Trophoblast cell (in vitro differentiated cells and primary cell): ENCODE data around the gene CCDC24.

Experiments
- DNase-seq, 2 donors: peaks; one replicate each; pipeline ENCODE4 v3.0.0-alpha.2; 2016
- H2AFZ ChIP-seq: 2 replicates; pipeline ENCODE4 v1.6.1; 2013; ENCODE audit warnings: low read length, moderate library complexity, mild to moderate bottlenecking; ENCODE audit not compliant: insufficient read depth, poor library complexity
- H2AK5ac ChIP-seq: 2 replicates; pipeline ENCODE4 v1.6.1; 2013; ENCODE audit warnings: mild to moderate bottlenecking, low read length
- H2BK120ac ChIP-seq: 2 replicates; pipeline ENCODE4 v1.6.1; 2013; ENCODE audit warnings: low read length, mild to moderate bottlenecking, moderate library complexity; ENCODE audit not compliant: insufficient read depth, poor library complexity
- H2BK12ac ChIP-seq: 2 replicates; pipeline ENCODE4 v1.6.1; 2013; ENCODE audit warnings: mild to moderate bottlenecking, low read length, moderate library complexity
- H2BK5ac ChIP-seq: 2 replicates; pipeline ENCODE4 v1.6.1; 2013; ENCODE audit warnings: low read length, low read depth, moderate library complexity, mild to moderate bottlenecking; ENCODE audit not compliant: poor library complexity
- H3K14ac ChIP-seq: 2 replicates; pipeline ENCODE4 v1.6.1; 2013; ENCODE audit warnings: mild to moderate bottlenecking, low read length
- H3K18ac ChIP-seq: 2 replicates; pipeline ENCODE4 v1.6.1; 2013; ENCODE audit warnings: mild to moderate bottlenecking, low read length
- H3K23ac ChIP-seq: 2 replicates; pipeline ENCODE4 v1.6.1; 2013; ENCODE audit warnings: low read length
- H3K27ac ChIP-seq: 2 replicates; pipeline ENCODE4 v1.5.1; 2013; ENCODE audit warnings: low read depth, mild to moderate bottlenecking, inconsistent platforms, low read length, moderate library complexity
- H3K27me3 ChIP-seq: 2 replicates; pipeline ENCODE4 v1.6.1; 2013; ENCODE audit warnings: inconsistent platforms, mild to moderate bottlenecking, low read length, moderate library complexity; ENCODE audit not compliant: insufficient read depth
- H3K36me3 ChIP-seq, 2 experiments: 1 replicate in 1 of 2; 2 replicates in 1 of 2; pipeline ENCODE4 v1.6.1; 2013; ENCODE audit warnings: low read length in 2 of 2, mild to moderate bottlenecking in 2 of 2, moderate library complexity in 1 of 2; ENCODE audit not compliant: insufficient read depth in 2 of 2, control insufficient read depth in 1 of 2
- H3K4ac ChIP-seq: 2 replicates; pipeline ENCODE4 v1.6.1; 2013; ENCODE audit warnings: low read depth, mild to moderate bottlenecking, low read length, moderate library complexity
- H3K4me1 ChIP-seq, 2 experiments: 1 replicate in 1 of 2; 2 replicates in 1 of 2; pipeline ENCODE4 v1.6.1; 2013; ENCODE audit warnings: low read length in 2 of 2, mild to moderate bottlenecking in 2 of 2, moderate library complexity in 1 of 2; ENCODE audit not compliant: insufficient read depth in 2 of 2, control insufficient read depth in 1 of 2
- H3K4me2 ChIP-seq: 2 replicates; pipeline ENCODE4 v1.6.1; 2013; ENCODE audit warnings: inconsistent platforms, mild to moderate bottlenecking, low read length, moderate library complexity
- H3K4me3 ChIP-seq: 2 replicates; pipeline ENCODE4 v1.5.1; 2013; ENCODE audit warnings: mild to moderate bottlenecking, low read depth, low read length, inconsistent platforms
- H3K79me1 ChIP-seq: one replicate; pipeline ENCODE4 v1.6.1; 2013; ENCODE audit warnings: low read length
- H3K79me2 ChIP-seq: 2 replicates; pipeline ENCODE4 v1.6.1; 2013; ENCODE audit warnings: low read length, mild to moderate bottlenecking; ENCODE audit not compliant: control insufficient read depth, insufficient read depth, poor library complexity
- H3K9ac ChIP-seq: 2 replicates; pipeline ENCODE4 v1.6.1; 2013; ENCODE audit warnings: mild to moderate bottlenecking, low read length
- H3K9me3 ChIP-seq: 2 replicates; pipeline ENCODE4 v1.6.1; 2013; ENCODE audit warnings: low read depth, mild to moderate bottlenecking, control low read depth, inconsistent platforms, low read length; ENCODE audit not compliant: insufficient read depth
- H4K12ac ChIP-seq: 2 replicates; pipeline ENCODE4 v1.6.1; 2013; ENCODE audit warnings: low read depth, mild to moderate bottlenecking, low read length, moderate library complexity
- H4K8ac ChIP-seq: 2 replicates; pipeline ENCODE4 v1.6.1; 2013; ENCODE audit warnings: low read depth, mild to moderate bottlenecking, low read length, moderate library complexity
- H4K91ac ChIP-seq: one replicate; pipeline ENCODE4 v1.6.1; 2013; ENCODE audit warnings: low read depth, mild to moderate bottlenecking, low read length, moderate library complexity
- WGBS: extraction: QIAGEN DNeasy Blood & Tissue Kit; methylation state at CpG from one replicate; pipeline ENCODE4 v1.1.7; 2013; ENCODE audit warnings: missing lambda C conversion rate; ENCODE audit not compliant: insufficient read length, insufficient coverage; ENCODE audit errors: extremely low coverage; 5-methylcytosine and 5-hydroxymethylcytosine counted together

Gene CCDC24

DNA sequence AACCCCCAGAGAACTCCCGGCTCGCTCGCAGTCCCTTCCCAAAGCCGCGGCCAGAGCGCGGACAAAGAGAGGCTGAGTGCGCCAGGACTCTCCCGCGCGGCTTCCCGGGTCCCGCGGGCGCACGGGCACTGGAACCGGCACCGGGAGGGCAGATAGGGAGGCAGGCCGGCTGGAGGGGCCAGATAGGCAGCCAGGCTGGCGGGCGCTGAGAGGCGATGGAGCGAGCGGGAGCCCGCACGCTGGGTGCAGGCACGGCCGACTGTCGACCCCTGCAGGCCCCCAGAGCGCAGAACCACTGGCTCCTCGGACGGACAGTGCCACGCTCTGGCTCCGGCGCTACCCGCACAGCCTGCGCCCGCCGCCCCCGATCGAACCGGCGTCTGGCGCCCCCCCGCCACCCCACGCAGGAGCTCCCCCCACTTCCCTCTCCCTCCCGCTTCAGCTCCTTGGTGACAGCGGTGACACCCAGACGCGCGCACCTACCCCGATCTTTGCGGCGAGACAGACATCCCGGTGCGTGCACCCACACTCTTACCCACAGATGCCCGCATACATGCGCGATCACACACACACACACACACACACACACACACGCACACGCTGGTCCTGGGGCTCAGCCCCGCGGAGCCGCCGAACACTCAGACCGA is 39.3 kb downstream of the CCDC24 start:
- H3K79me2 ChIP-seq, result peaks cover 5% of the 10 kb centered on the region
- peak overlapping the region; percentile 85 for H4K8ac ChIP-seq
- H3K18ac ChIP-seq, result peak overlapping the region; percentile 89
- WGBS, result no CpG with 5 or more reads among the region's 66 CpGs
- no peaks in the 10 kb centered on the region for H3K9me3 ChIP-seq
- H2BK5ac ChIP-seq, result peak overlapping the region; percentile 47
- H4K12ac ChIP-seq, result peak overlapping the region; percentile 49
- peak overlapping the region; percentile 15 for H2BK12ac ChIP-seq
- H3K4me1 ChIP-seq, result peaks cover 15 to 21% of the 10 kb centered on the region in 2 experiments
- H3K4ac ChIP-seq, result no peak overlapping the region
- no peaks in the 10 kb centered on the region for H3K36me3 ChIP-seq
- peak overlapping the region; percentile 64 for H4K91ac ChIP-seq
- H3K9ac ChIP-seq, result peak overlapping the region; percentile 75
- H2AFZ ChIP-seq, result peak overlapping the region; percentile 69
- H2BK120ac ChIP-seq, result peak overlapping the region; percentile 81
- H3K27ac ChIP-seq, result peak overlapping the region; percentile 47
- H2AK5ac ChIP-seq, result no peak overlapping the region
- H3K79me1 ChIP-seq, result peaks cover 15% of the 10 kb centered on the region
- H3K4me3 ChIP-seq, result peak overlapping the region; percentile 80
- peak; percentile 41 to 55 for DNase-seq
- no peak overlapping the region for H3K23ac ChIP-seq
- no peaks in the 10 kb centered on the region for H3K27me3 ChIP-seq
- peak overlapping the region; percentile 99 for H3K4me2 ChIP-seq
- peak overlapping the region; percentile 84 for H3K14ac ChIP-seq

DNA sequence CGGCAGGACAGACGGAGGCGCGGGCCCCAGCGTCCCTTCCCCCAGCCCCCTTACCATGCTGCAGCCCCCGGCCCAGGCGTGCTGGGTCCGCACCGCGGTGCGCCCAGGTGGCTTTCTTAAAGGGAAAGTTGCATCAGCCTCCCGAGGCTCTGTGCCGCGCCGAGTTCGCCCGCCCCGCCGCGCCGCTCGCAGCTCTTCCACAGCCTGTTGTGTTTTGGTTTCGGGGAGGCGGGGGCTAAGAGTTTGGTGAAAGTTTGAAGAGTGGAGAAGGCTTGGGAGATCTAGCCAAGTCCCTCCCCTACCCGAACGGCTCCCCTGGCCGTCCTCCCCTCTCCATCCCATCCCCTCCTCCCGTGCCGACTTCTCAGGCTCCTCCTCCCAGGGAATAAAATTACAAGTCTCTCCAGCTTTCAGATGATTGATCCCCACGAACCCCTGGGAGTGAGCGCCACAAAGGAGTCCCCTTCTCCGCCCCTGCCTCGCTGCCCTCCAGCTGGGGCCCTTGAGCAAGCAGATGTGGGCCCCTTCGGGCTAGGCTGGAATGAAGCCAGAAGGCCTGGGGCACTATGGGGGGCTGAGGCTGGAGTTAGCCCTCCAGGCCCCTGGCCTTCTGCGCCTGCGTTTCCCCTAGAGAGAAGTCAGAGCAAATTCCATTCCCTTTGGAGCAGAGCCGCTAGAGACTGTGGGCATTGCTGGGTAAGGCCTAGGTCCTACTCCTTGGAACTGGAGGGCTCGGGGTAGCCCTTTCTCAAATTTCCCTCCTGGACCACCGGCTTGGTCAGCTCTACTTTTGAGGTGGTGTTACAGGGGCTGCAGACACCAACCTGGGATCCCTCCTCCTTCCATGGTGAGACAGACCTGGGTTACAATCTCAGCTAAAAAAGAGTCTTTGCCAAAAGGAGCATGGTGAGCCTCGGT is 40.1 kb downstream of the CCDC24 start, which contains the start of gene SLC6A9:
SLC6A9 (minus strand) TSS at position 211 of the 918 bp plus-strand sequence. CDS start 7,185 bp downstream, outside the sequence.
- Histone ChIP-seq H2AK5ac (no peak within 1 kb of the TSS), H3K4ac (no peak within 1 kb of the TSS), H2AFZ (peak within 1 kb of the TSS; percentile 69), H3K9ac (peak within 1 kb of the TSS; percentile 75), H2BK12ac (peak within 1 kb of the TSS; percentile 15), H3K4me2 (peak within 1 kb of the TSS; percentile 99), H3K23ac (no peak within 1 kb of the TSS), H3K27me3 (no peaks in the 10 kb centered on the region), H3K18ac (peak within 1 kb of the TSS; percentile 89), H3K4me1 (peaks cover 15 to 21% of the 10 kb centered on the region in 2 experiments), H2BK5ac (peak within 1 kb of the TSS; percentile 47), H4K91ac (peak within 1 kb of the TSS; percentile 64), H3K14ac (peak within 1 kb of the TSS; percentile 84), H3K27ac (peak within 1 kb of the TSS; percentile 47), H3K79me2 (peaks cover 5% of the 10 kb centered on the region), H3K79me1 (peaks cover 15% of the 10 kb centered on the region), H3K9me3 (no peaks in the 10 kb centered on the region), H4K8ac (peak within 1 kb of the TSS; percentile 85), H3K4me3 (peak within 1 kb of the TSS; percentile 80), H2BK120ac (peak within 1 kb of the TSS; percentile 81), H4K12ac (peak within 1 kb of the TSS; percentile 49), H3K36me3 (no peaks in the 10 kb centered on the region)
- DNase-seq, result no peak
- no CpG with 5 or more reads among the region's 40 CpGs for WGBS

DNA sequence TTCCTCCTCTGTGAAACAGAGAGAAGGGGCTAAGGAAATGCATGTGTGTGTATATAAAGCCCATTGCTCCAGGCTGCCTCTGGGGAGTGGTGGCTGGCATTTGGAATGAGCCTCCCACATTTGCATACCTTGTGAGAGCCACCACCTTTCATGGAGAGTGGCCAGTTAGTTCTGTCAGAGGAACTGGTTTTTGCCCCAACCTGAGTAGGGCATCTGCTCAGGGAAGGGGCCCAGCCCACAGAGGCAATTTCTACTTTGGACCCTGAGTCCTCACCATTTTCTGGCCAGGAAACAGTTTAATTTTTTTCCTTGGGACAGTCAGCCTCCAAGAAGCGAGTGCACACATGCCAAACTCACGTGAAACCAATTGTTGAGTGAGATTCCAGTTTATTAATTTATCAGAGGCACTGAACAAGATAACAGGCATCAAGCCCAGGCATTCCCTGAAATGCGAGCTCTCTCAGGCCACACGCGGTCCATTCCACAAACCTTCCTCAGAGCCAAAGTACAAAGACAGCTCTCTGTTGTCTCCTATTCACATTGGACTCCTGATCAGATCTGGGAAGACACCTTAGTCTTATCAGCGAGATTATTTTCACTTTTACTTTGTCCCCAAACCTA is 40.9 kb downstream of the CCDC24 start:
- no peak overlapping the region for H4K12ac ChIP-seq
- peaks cover 15% of the 10 kb centered on the region for H3K79me1 ChIP-seq
- H3K4ac ChIP-seq, result no peak overlapping the region
- no peak overlapping the region for H4K8ac ChIP-seq
- H3K27ac ChIP-seq, result no peak overlapping the region
- H3K36me3 ChIP-seq, result no peaks in the 10 kb centered on the region
- no peak overlapping the region for H3K4me3 ChIP-seq
- no peak overlapping the region for H3K23ac ChIP-seq
- no peak overlapping the region for H2AFZ ChIP-seq
- no peak overlapping the region for H2BK12ac ChIP-seq
- H4K91ac ChIP-seq, result no peak overlapping the region
- H2BK120ac ChIP-seq, result no peak overlapping the region
- no peak overlapping the region for H3K4me2 ChIP-seq
- no peak overlapping the region for H2AK5ac ChIP-seq
- no peak overlapping the region for H2BK5ac ChIP-seq
- no peaks in the 10 kb centered on the region for H3K9me3 ChIP-seq
- H3K14ac ChIP-seq, result no peak overlapping the region
- H3K9ac ChIP-seq, result no peak overlapping the region
- no peaks in the 10 kb centered on the region for H3K27me3 ChIP-seq
- H3K18ac ChIP-seq, result no peak overlapping the region
- peaks cover 15 to 21% of the 10 kb centered on the region in 2 experiments for H3K4me1 ChIP-seq
- DNase-seq, result peak in 1 of 2 donors; percentile 9
- peaks cover 5% of the 10 kb centered on the region for H3K79me2 ChIP-seq
- WGBS, result no CpG with 5 or more reads among the region's 6 CpGs

DNA sequence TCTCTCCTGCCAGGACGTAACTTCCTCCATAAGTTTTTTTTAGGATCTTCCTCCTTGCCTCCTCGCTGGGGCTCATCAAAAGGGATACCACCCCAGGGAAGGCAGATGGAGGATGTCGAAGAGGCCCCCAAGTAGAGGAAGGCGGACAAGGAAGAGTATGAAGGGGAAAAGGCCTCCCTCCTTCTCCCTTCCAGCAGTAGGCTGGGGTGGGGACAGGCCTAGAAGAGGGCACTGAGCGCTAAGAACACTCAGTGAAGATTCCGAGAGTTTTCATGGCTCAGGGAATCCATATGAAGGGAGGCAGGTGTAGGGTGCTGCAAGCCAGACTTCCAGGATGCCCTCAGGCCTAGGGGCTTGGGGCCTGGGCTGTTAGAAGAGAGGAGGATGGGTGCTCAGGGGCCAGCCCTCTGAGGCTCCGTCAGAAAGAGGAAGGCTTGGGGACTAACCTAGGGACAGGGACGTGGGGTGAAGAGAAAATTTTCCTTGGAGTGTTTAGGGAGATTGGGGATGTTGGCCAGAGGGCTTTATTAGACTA is 41.7 kb downstream of the CCDC24 start:
- Histone ChIP-seq H2BK12ac (no peak overlapping the region), H2BK5ac (no peak overlapping the region), H3K14ac (no peak overlapping the region), H3K79me1 (peaks cover 15% of the 10 kb centered on the region), H3K27ac (no peak overlapping the region), H3K79me2 (peaks cover 5% of the 10 kb centered on the region), H3K9me3 (no peaks in the 10 kb centered on the region), H2BK120ac (no peak overlapping the region), H3K4me2 (no peak overlapping the region), H3K18ac (no peak overlapping the region), H3K9ac (no peak overlapping the region), H3K27me3 (no peaks in the 10 kb centered on the region), H4K91ac (no peak overlapping the region), H3K23ac (no peak overlapping the region), H2AK5ac (no peak overlapping the region), H3K36me3 (no peaks in the 10 kb centered on the region), H3K4me3 (no peak overlapping the region), H4K12ac (no peak overlapping the region), H3K4ac (no peak overlapping the region), H2AFZ (no peak overlapping the region), H4K8ac (no peak overlapping the region), H3K4me1 (peaks cover 15 to 21% of the 10 kb centered on the region in 2 experiments)
- WGBS, result no CpG with 5 or more reads among the region's 8 CpGs
- DNase-seq, result no peak
